Tibial nerve (tissue), 4 donors: ENCODE results near the gene ERBB4.

Source experiments
- EP300 ChIP-seq, 2 donors: sonication (generic); formaldehyde crosslinking; IDR thresholded peaks; one replicate each; pipeline ENCODE4 v1.6.1; 2017; ENCODE audit warnings: antibody characterized with exemption in 2 of 2, mild to moderate bottlenecking in 1 of 2
- POLR2A ChIP-seq, 2 donors: fragments of 450-650 bp; IDR thresholded peaks; one replicate each; pipeline ENCODE4 v1.6.1; 2017; ENCODE audit warnings: antibody characterized with exemption in 2 of 2, mild to moderate bottlenecking in 2 of 2, moderate library complexity in 2 of 2
- TF ChIP-seq, protein P1 (sequence below), 5 experiments: fragments of 200-600 bp in 3 of 5; fragments of 450-650 bp in 2 of 5; sonication (generic) in 3 of 5; IDR thresholded peaks; one replicate each; pipeline ENCODE4 v1.5.1; 2016 to 2019; ENCODE audit warnings: antibody characterized with exemption in 5 of 5, mild to moderate bottlenecking in 3 of 5, moderate library complexity in 2 of 5

DNA sequence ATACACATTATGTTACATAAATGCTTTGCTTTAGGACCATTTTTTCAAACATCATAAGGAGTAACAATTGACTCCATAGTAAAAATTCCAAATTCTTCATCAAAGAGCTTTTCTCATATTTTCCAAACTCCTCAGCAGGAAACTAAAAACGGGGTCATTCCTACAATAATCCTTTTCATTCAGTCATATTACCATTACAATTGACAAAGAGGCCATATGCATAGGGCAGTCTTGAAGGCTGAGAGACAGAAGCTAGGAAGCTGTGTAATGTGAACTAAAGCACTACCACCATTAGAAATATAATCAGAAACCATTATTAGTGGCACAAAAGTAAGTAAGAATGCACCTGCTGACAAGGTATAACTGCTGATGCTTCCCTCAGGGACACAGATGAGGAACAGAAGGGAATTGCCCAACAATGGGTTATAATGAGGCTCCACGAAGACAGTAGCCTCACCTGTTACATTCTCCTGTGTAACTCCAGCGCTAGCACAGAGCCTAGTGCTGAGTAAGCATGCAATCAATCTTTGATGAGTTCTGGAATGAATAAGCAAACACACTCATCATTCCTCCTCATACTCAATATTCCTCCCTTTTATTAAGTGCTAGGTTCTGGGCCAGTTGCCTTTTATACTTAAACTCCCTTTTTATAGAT lies 1039.9 kb downstream of the ERBB4 start:
- TF ChIP-seq POLR2A (IDR thresholded peaks at IDR 0.05) (no peak), EP300 (IDR thresholded peaks at IDR 0.05) (no peak)
- TF ChIP-seq, protein P1, sequence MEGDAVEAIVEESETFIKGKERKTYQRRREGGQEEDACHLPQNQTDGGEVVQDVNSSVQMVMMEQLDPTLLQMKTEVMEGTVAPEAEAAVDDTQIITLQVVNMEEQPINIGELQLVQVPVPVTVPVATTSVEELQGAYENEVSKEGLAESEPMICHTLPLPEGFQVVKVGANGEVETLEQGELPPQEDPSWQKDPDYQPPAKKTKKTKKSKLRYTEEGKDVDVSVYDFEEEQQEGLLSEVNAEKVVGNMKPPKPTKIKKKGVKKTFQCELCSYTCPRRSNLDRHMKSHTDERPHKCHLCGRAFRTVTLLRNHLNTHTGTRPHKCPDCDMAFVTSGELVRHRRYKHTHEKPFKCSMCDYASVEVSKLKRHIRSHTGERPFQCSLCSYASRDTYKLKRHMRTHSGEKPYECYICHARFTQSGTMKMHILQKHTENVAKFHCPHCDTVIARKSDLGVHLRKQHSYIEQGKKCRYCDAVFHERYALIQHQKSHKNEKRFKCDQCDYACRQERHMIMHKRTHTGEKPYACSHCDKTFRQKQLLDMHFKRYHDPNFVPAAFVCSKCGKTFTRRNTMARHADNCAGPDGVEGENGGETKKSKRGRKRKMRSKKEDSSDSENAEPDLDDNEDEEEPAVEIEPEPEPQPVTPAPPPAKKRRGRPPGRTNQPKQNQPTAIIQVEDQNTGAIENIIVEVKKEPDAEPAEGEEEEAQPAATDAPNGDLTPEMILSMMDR (IDR thresholded peaks at IDR 0.05) = no peak
